ENCODE measurements around the gene PPP1R3G.

PPP1R3G gene

DNA sequence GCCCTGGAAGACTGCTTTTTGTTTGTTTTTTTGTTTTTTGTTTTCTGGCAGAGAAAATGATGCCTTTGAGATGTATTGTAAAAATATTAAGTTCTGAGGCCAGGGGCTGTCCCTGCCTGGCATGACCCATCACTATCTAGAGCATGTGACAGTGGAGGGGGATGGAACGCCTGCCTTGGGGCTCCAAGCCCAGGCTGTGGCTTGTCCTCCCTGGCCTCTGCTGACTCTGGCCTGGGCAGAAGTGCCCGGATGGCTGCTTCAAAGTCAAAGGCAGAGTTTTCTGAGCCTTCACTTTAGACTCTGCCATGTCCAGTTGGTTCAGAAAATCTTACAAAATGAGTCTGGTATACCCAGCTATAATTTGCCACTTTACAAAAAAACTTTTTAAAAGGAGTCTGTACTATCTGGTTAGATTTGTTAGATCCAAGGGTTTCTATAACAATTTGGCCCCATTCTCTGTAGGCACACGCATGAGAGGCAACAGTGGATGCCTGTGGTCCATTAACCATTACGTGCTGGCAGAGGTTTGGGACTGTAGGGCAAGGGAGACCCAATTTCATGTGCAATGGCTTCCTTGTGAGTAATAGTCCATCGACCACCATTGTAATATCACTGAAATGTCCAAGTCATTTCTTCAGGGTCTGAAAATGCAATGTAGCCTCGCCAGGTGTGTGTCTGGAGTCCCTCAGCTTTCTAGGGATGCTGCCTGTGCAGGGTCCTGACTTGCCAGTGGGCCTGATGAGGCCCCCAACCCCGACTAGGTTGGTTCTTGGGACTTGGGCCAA, 8.3 kb downstream of the PPP1R3G start:
- Histone ChIP-seq H3K27ac (ENCODE audit: low read length) (no peak overlapping the region), H3K4me3 (ENCODE audit: low read length) (no peak overlapping the region), H3K36me3 (ENCODE audit: control insufficient read depth, insufficient read depth, low read length) (no peaks in the 10 kb centered on the region), H3K4me1 (ENCODE audit: control insufficient read depth, insufficient read depth, low read length) (no peaks in the 10 kb centered on the region), H3K9me3 (ENCODE audit: control insufficient read depth, insufficient read depth, low read length) (no peaks in the 10 kb centered on the region), H3K27me3 (ENCODE audit: control insufficient read depth, insufficient read depth, low read length) (no peaks in the 10 kb centered on the region)
- no peak for DNase-seq (ENCODE audit: low read depth, low spot score)
- no CpG with 5 or more reads among the region's 7 CpGs for WGBS (ENCODE audit: insufficient coverage, insufficient read length)

DNA sequence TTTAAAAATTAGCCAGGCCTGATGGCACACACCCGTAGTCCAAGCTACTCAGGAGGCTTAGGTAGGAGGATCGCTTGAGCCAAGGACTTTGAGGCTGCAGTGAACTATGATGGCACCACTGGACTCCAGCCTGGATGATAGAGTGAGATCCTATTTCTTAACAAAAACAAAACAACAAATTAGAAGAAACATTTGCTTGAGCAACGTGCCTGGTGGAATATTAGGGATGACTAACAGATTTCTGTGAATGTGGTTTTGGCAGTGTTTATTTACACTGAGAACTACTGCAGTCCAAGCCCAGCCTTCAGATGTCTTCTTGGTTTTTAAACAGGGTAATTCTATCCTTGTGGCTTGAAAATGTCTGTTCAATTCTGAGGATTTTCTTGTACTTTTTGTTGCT, 9.2 kb downstream of the PPP1R3G start:
- no peaks in the 10 kb centered on the region for H3K27me3 ChIP-seq (ENCODE audit: control insufficient read depth, insufficient read depth, low read length)

DNA sequence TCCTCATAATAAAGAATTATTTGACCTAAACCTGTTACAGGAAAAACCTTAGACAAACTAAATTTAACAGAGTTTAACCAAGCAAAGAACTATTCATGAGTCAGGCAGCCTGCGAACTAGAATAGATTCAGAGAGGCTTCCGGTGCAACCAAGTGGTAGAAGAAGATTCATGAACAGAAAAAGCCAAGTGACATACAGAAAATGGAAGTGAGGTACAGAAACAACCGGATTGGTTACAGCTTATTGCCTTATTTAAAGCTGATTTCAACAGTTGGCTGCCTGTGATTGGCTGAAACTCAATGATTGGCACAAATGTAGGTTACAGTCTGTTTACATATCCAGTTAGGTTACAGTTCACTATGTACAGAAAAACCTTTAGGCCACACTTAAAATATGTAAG, 10.1 kb downstream of the PPP1R3G start:
- H3K27ac ChIP-seq (ENCODE audit: low read length), result no peak overlapping the region
- H3K4me3 ChIP-seq (ENCODE audit: low read length), result no peak overlapping the region
- DNase-seq (ENCODE audit: low read depth, low spot score), result no peak
- no peaks in the 10 kb centered on the region for H3K9me3 ChIP-seq (ENCODE audit: control insufficient read depth, insufficient read depth, low read length)
- no peaks in the 10 kb centered on the region for H3K27me3 ChIP-seq (ENCODE audit: control insufficient read depth, insufficient read depth, low read length)
- no CpG with 5 or more reads among the region's 3 CpGs for WGBS (ENCODE audit: insufficient coverage, insufficient read length)
- no peaks in the 10 kb centered on the region for H3K4me1 ChIP-seq (ENCODE audit: control insufficient read depth, insufficient read depth, low read length)
- H3K36me3 ChIP-seq (ENCODE audit: control insufficient read depth, insufficient read depth, low read length), result no peaks in the 10 kb centered on the region

More for the DNA sequence above, 9.2 kb downstream of the PPP1R3G start:
- no peak for DNase-seq (ENCODE audit: low read depth, low spot score)
- no peak overlapping the region for H3K27ac ChIP-seq (ENCODE audit: low read length)
- no peak overlapping the region for H3K4me3 ChIP-seq (ENCODE audit: low read length)
- no peaks in the 10 kb centered on the region for H3K4me1 ChIP-seq (ENCODE audit: control insufficient read depth, insufficient read depth, low read length)
- WGBS (ENCODE audit: insufficient coverage, insufficient read length), result no CpG with 5 or more reads among the region's 3 CpGs
- no peaks in the 10 kb centered on the region for H3K36me3 ChIP-seq (ENCODE audit: control insufficient read depth, insufficient read depth, low read length)
- no peaks in the 10 kb centered on the region for H3K9me3 ChIP-seq (ENCODE audit: control insufficient read depth, insufficient read depth, low read length)

DNA sequence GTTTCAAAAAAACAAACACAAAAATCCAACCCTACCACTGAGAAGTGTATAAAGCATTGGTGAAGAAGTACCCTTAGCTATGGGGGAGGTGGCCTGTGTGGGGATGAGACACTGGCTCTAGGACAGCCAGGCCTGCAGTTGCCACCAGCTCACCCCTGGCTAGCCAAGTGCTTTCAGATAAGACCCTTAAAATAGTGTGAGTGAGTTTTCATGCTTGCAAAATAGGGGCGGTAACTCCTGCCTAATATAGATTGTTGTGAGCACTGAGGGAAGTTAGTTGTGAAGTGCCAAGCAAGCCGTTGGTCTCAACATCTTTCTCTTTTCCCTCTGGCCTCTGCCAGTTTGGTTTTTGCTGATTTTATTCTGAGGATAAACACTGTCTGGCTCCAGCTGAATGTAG, 11.3 kb downstream of the PPP1R3G start:
- no peak overlapping the region for H3K4me3 ChIP-seq (ENCODE audit: low read length)
- DNase-seq (ENCODE audit: low read depth, low spot score), result no peak
- no peaks in the 10 kb centered on the region for H3K27me3 ChIP-seq (ENCODE audit: control insufficient read depth, insufficient read depth, low read length)
- H3K4me1 ChIP-seq (ENCODE audit: control insufficient read depth, insufficient read depth, low read length), result no peaks in the 10 kb centered on the region
- WGBS (ENCODE audit: insufficient coverage, insufficient read length), result no CpG with 5 or more reads among the region's 2 CpGs
- H3K36me3 ChIP-seq (ENCODE audit: control insufficient read depth, insufficient read depth, low read length), result no peaks in the 10 kb centered on the region
- no peaks in the 10 kb centered on the region for H3K9me3 ChIP-seq (ENCODE audit: control insufficient read depth, insufficient read depth, low read length)
- no peak overlapping the region for H3K27ac ChIP-seq (ENCODE audit: low read length)

DNA sequence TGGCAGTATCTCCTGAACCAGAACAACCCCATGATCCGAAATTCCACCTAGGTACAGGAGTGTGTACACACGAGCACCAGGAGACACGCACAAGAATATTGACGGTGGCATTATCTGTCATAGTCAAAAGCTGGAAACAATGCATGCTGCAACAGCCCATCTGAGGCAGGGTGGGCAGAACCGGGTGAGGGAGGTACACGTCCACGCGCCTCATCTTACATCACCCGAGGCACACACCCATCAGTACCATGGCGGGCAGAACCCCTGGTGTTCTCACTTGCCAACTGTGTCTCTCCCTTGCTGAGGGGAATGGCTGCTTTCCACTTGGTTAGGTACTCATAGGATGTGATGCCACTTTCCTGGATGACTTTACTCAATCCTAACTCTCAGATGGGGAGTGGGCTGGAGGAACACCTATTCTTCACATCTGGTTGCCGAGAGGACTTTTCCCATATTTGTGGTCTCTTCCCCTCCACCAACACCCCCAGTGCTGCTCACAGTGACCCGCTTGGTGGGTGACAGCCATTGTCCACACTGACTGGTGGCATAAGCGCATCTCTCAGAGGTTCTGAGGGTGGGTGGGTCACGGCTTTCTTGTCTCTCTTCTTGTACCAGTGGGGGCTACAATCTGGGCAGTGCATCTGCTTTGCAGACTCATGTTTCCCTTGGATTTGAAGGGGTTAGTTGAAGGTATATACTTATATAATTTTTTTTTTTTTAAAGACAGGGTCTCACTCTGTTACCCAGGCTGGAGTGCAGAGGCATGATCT, 13.5 kb downstream of the PPP1R3G start:
- Histone ChIP-seq H3K27me3 (ENCODE audit: control insufficient read depth, insufficient read depth, low read length) (no peaks in the 10 kb centered on the region), H3K27ac (ENCODE audit: low read length) (no peak overlapping the region), H3K36me3 (ENCODE audit: control insufficient read depth, insufficient read depth, low read length) (no peaks in the 10 kb centered on the region), H3K4me3 (ENCODE audit: low read length) (no peak overlapping the region), H3K9me3 (ENCODE audit: control insufficient read depth, insufficient read depth, low read length) (no peaks in the 10 kb centered on the region), H3K4me1 (ENCODE audit: control insufficient read depth, insufficient read depth, low read length) (no peaks in the 10 kb centered on the region)
- WGBS (ENCODE audit: insufficient coverage, insufficient read length), result no CpG with 5 or more reads among the region's 14 CpGs
- DNase-seq (ENCODE audit: low read depth, low spot score), result no peak

- H3K27ac ChIP-seq (ENCODE audit: low read length), result no peak overlapping the region
- H3K4me3 ChIP-seq (ENCODE audit: low read length), result no peak overlapping the region
- H3K9me3 ChIP-seq (ENCODE audit: control insufficient read depth, insufficient read depth, low read length), result no peaks in the 10 kb centered on the region
- no peaks in the 10 kb centered on the region for H3K4me1 ChIP-seq (ENCODE audit: control insufficient read depth, insufficient read depth, low read length)
- WGBS (ENCODE audit: insufficient coverage, insufficient read length), result no CpG with 5 or more reads among the region's 3 CpGs
- no peaks in the 10 kb centered on the region for H3K36me3 ChIP-seq (ENCODE audit: control insufficient read depth, insufficient read depth, low read length)
- no peak for DNase-seq (ENCODE audit: low read depth, low spot score)
- no peaks in the 10 kb centered on the region for H3K27me3 ChIP-seq (ENCODE audit: control insufficient read depth, insufficient read depth, low read length)
Measured at GRCh38 chr6:5099537-5099936, 14.4 kb downstream of the PPP1R3G start.

DNA sequence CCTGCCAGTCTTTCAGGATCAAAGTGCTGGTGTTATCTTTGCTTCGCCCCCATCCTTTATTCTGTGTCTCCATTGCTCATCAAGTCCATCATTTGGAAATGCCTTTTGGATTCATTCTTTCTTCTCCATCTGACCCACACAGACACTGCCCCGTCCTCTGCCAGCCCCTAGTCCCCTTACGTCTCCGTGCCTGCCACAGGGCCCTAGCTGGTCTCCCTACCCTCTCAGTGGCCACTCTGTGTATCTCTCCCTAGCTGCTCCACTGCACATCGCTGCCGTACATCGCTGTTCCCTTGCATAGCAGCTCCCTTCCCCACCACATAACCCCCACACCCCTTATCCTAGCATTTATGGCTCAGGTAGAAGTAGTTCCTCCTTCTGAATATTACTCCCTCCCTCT, 15.7 kb downstream of the PPP1R3G start:
- Histone ChIP-seq H3K4me1 (ENCODE audit: control insufficient read depth, insufficient read depth, low read length) (no peaks in the 10 kb centered on the region), H3K27ac (ENCODE audit: low read length) (no peak overlapping the region), H3K9me3 (ENCODE audit: control insufficient read depth, insufficient read depth, low read length) (no peaks in the 10 kb centered on the region), H3K27me3 (ENCODE audit: control insufficient read depth, insufficient read depth, low read length) (no peaks in the 10 kb centered on the region), H3K4me3 (ENCODE audit: low read length) (no peak overlapping the region), H3K36me3 (ENCODE audit: control insufficient read depth, insufficient read depth, low read length) (no peaks in the 10 kb centered on the region)
- DNase-seq (ENCODE audit: low read depth, low spot score), result no peak
- no CpG with 5 or more reads among the region's 7 CpGs for WGBS (ENCODE audit: insufficient coverage, insufficient read length)

- Histone ChIP-seq H3K9me3 (ENCODE audit: control insufficient read depth, insufficient read depth, low read length) (no peaks in the 10 kb centered on the region), H3K4me3 (ENCODE audit: low read length) (no peak overlapping the region), H3K27me3 (ENCODE audit: control insufficient read depth, insufficient read depth, low read length) (no peaks in the 10 kb centered on the region), H3K36me3 (ENCODE audit: control insufficient read depth, insufficient read depth, low read length) (no peaks in the 10 kb centered on the region), H3K4me1 (ENCODE audit: control insufficient read depth, insufficient read depth, low read length) (no peaks in the 10 kb centered on the region), H3K27ac (ENCODE audit: low read length) (no peak overlapping the region)
- no CpG with 5 or more reads among the region's 8 CpGs for WGBS (ENCODE audit: insufficient coverage, insufficient read length)
- DNase-seq (ENCODE audit: low read depth, low spot score), result no peak
Measured at GRCh38 chr6:5102267-5102970, 17.3 kb downstream of the PPP1R3G start.

DNA sequence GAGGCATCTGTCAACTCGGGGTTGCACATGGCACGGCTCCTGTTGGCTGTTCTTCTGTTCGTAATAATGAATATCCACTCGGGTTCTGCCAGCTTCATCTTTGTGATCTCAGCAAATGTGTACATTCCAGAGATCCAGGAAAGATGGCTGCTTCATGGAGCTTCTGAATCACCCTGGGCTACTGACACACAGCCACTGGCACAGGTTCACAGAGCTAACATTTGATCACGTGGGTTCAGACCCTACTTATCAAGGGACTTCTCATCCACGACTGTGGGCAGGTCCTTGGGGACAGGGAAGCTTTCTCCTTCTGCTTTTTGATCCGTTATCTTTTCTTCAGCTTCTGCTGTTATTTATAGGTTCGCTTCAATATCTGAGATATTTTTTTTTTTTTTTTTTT, 18.1 kb downstream of the PPP1R3G start:
- Histone ChIP-seq H3K4me3 (ENCODE audit: low read length) (no peak overlapping the region), H3K9me3 (ENCODE audit: control insufficient read depth, insufficient read depth, low read length) (no peaks in the 10 kb centered on the region), H3K27me3 (ENCODE audit: control insufficient read depth, insufficient read depth, low read length) (no peaks in the 10 kb centered on the region), H3K27ac (ENCODE audit: low read length) (no peak overlapping the region), H3K4me1 (ENCODE audit: control insufficient read depth, insufficient read depth, low read length) (no peaks in the 10 kb centered on the region), H3K36me3 (ENCODE audit: control insufficient read depth, insufficient read depth, low read length) (no peaks in the 10 kb centered on the region)
- DNase-seq (ENCODE audit: low read depth, low spot score), result no peak
- no CpG with 5 or more reads among the region's 8 CpGs for WGBS (ENCODE audit: insufficient coverage, insufficient read length)

GRCh38 chr6:5104667-5105066, 19.5 kb downstream of the PPP1R3G start:
- Histone ChIP-seq H3K27me3 (ENCODE audit: control insufficient read depth, insufficient read depth, low read length) (no peaks in the 10 kb centered on the region), H3K9me3 (ENCODE audit: control insufficient read depth, insufficient read depth, low read length) (no peaks in the 10 kb centered on the region), H3K4me3 (ENCODE audit: low read length) (no peak overlapping the region), H3K36me3 (ENCODE audit: control insufficient read depth, insufficient read depth, low read length) (no peaks in the 10 kb centered on the region), H3K4me1 (ENCODE audit: control insufficient read depth, insufficient read depth, low read length) (no peaks in the 10 kb centered on the region), H3K27ac (ENCODE audit: low read length) (no peak overlapping the region)
- no peak for DNase-seq (ENCODE audit: low read depth, low spot score)
- WGBS (ENCODE audit: insufficient coverage, insufficient read length), result no CpG with 5 or more reads among the region's 6 CpGs
